HG03565 (cell line): ENCODE measurements around the gene RAB17.

Experiments
- ATAC-seq: cut with Tn5 transposase; IDR thresholded peaks from one replicate; pipeline ENCODE4 v1.9.1; 2021; ENCODE audit warnings: mild to moderate bottlenecking, moderate library complexity; ENCODE audit not compliant: unreplicated experiment

Gene RAB17

GRCh38 chr2:237565974-237566373 lies 24.6 kb downstream of the RAB17 start:
- ATAC-seq = no peak

DNA sequence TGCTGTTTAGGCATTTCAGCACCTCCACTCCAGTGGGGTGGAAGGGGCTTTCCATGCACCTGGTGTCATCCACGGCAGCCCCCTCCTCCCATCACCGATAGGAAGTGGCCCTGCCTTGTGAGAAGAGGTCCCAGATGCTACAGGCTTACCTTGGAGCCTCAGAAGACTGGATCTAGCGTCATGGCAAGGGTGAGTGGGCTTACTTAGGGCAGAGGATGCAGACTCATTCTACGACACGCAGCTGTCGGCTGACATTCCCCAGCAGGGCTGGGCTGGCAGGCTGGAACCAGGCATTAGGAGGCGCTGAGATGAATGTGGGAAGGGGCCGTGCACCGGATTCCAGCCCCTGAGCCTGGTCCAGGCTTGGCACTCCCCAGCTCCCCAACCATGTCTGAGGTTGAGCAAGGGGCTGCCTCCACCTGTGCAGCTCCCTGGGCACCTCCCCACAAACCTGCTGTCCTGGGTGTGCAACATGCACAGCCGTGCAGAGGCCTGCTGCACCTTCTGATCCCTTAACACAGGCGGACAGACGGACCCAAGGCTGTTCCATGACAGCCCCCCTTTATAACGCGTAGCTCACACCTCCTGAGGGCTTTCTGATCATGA lies 25.9 kb downstream of the RAB17 start:
- no peak for ATAC-seq

DNA sequence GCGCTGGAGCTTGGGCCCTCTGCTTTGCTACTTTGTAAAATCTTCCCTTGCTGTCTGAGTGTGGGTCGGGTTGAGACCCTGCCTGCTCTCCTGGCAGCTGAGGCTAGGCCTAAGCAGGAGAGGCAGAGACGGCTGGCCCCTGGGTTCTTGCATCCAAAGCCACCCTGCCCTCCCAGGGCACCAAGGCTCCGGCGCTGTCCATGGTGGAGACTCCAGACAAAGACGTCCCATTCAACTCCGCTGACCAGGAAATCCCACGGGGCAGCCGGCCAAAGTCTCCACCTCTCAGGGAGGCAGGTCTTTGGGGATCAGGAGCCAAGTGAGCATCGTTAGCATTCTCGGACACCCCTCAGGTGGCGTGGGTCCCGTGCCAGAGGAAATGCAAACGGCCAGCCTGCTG lies 26.7 kb downstream of the RAB17 start:
- no peak for ATAC-seq

- no peak for ATAC-seq
These were observed 29.3 kb downstream of the RAB17 start for GRCh38 chr2:237561221-237561620.

GRCh38 chr2:237558961-237559641 lies 31.4 kb downstream of the RAB17 start:
- no peak for ATAC-seq

- ATAC-seq = no peak
These were observed 32.9 kb downstream of the RAB17 start for GRCh38 chr2:237557633-237558015.

DNA sequence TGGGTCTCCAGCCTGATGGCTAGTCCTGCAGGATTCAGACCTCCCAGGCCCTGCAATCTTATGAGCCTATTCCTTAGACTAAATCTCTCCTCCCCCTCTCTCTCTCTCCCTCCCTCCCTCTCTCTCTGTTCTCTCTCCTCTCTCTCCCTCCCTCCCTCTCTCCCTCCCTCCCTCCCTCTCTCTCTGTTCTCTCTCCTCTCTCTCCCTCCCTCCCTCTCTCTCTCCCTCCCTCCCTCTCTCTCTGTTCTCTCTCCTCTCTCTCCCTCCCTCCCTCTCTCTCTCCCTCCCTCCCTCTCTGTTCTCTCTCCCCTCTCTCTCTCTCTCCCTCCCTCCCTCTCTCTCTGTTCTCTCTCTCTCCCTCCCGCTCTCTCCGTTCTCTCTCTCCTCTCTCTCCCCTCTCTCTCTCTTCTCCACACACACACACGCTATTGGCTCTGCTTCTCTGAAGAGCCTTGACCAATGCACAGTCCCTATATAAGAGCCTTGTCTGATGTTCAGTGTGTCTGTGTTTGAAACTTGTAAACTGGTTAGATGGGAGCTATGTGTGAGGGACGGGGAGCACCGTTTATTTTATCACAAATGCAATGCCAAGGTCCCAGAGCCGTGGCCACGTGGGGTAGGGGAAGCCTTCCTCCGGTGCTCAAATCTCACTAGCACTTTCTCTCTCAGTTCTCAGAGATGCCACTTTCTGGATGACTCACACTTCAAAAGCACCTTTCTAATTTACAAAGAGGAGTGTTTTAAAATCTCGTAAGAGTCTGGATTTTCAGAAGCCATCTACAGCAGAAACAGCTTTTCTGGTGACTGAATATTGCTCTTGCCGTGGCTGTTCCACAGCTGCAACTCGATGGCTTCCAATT lies 33.5 kb downstream of the RAB17 start:
- peak; percentile 84 for ATAC-seq

GRCh38 chr2:237555560-237555959 lies 35.0 kb downstream of the RAB17 start:
- no peak for ATAC-seq

GRCh38 chr2:237553948-237554347 lies 36.6 kb downstream of the RAB17 start:
- ATAC-seq = no peak

DNA sequence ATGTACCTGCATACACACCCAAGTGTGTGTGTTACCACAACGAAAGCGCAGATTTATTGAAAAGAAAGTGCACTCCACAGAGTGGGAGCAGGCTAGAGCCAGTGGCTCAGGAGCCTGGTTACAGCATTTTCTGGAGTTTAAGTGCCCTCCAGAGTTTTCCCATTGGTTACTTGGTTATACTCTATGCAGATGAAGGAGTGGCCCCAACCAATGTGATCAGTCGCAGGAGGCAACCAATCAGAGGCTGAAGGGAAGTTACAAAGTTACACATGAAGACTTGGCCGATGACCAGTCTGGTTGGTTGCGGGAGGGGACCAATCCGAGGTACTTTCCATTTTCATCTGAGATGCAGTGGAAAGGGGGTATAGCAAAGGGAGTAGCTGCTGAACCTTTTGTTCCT lies 37.6 kb downstream of the RAB17 start:
- ATAC-seq = no peak

- ATAC-seq = no peak
These were observed 39.4 kb downstream of the RAB17 start for GRCh38 chr2:237551071-237551574.

DNA sequence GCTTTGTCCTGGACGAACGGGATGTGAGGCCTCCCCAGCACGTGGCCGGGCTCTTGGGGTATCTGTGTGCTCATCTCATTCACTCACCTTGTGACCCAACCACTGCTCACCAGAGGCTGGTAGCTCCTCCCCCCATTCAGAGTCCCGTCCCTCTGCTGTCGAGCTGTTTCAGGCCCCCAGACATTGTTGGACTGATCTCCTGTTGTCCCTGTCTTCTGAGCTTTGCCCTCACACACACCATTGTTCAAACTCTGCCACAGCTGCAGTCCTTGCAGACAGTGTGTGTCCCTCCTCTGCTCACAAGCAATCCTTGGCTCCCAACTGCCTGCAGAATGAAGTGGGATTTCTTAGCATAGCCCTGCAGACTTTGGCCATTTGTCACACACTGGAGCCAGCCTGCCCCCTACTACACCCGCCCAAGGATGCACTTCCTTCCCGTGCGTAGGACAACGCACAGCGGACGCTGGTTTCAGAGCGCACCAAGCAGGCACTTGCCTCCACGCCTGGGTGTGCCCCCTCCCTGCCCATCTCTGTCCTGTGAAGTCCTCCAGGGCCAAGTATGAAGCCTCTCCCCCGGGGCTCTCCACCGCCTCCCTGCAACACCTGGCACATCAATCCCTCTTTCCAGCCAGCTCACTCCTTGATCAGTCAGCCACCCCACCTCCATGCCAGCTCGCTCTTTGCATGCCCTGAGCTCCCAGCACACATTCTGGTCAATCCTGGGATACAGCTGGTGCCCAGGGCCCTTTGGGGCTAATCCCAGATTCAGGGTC lies 40.7 kb downstream of the RAB17 start:
- no peak for ATAC-seq

DNA sequence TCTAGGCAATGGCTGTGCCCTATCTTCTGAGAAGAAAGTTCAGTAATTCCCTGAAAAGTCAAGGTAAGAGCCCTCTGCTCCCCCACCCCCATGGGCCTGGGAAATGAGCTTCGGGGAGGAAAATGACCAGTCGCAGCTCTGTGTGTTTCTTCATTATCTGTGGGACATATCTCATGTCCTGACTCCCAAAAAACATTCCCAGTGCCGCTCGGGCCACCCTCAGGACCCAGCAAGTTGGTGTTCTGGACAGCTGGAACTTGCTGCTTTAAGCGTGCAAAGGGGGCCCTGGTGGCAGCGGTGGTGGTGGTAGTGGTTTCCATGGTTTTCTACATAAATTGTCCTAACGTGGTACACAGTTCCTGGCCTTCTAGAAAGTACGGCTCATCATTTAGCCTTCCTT lies 41.3 kb downstream of the RAB17 start:
- ATAC-seq = no peak

DNA sequence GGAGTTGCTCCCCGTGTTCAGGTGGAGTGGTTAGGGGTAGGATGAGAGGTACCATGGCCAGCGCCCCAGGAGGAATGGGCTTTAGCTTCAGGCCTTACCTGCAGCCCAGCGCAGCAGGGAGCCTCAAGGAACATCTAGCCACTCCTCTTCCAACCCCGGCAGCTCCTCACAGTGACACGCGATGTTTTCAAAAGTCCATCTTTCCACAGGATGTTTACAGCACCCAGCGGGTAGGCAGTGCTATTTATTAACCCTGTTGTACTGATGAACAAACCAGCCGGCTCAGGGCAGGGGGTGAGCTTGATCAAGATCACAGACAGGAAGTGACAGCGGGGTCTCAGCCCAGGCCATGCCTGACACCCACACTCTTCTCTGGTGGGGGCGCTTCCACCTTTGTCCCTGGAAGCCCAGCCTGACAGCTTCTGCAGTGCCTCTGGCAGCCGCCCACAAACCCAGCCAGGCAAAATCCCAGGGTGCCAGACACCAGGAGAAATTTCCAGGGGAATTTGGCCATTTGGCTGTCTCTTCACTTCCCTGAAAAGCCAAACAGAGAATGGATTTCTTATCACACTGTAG lies 42.6 kb downstream of the RAB17 start:
- ATAC-seq = no peak

DNA sequence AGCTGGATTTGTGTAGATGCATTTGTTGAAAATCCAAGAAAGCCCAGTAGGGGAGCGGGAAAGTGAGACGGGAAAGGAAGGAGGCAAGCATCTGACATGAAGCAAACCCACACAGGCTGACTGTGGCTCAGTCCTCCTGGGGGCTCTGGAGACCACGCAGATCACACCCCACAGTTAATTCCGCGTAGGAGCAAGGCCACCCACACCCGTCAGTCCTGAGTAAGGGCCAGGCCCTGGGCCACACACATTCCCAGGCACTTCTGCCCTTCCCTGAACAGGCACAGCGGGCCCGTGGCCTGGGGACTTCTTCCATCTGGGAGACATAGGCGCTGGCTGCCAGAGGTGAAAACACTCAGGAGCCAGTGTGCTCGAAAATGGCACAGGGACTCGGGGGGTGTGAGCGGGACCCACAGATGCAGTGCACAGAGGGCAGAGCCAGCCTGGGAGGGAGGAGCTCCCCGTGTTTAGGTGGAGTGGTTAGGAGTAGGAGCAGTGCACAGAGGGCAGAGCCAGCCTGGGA lies 43.6 kb downstream of the RAB17 start:
- ATAC-seq = no peak

DNA sequence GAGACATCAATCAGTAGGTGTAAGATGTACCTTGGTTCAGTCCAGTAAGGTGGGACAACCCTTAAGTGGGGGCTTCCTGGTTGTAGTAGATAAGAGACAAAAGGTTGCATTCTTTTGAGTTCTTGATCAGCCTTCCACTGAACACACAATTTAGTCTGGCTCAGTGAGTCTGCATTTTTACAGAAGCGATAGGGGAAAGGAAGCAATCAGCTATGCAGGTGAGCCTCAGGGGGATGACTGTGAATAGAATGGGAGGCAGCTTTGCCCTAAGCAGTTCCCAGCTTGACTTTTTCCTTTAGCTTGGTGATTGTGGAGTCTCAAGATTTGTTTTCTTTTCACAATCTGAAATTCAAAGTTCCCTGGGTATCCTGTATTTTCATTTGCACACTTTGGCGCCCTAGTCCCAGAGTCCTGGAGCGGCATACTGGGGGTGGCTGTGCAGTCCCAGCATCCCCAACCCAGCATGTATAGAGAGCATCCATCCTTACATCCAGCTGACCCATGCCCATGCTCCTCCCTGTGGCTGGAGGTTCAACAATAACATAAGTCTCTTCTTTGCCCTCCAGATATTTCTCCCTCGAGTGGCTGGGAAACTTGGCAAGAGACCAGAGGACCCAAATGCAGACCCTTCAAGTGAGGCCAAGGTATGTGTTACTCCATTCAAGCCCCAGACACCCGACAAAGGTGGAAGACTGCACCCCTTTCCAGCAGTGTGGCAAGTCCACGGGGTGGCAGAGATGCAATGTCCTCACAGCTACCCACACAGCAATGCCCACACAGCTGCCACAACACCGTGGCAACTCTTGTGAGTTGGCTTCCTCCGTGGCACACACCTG lies 44.3 kb downstream of the RAB17 start:
- no peak for ATAC-seq

DNA sequence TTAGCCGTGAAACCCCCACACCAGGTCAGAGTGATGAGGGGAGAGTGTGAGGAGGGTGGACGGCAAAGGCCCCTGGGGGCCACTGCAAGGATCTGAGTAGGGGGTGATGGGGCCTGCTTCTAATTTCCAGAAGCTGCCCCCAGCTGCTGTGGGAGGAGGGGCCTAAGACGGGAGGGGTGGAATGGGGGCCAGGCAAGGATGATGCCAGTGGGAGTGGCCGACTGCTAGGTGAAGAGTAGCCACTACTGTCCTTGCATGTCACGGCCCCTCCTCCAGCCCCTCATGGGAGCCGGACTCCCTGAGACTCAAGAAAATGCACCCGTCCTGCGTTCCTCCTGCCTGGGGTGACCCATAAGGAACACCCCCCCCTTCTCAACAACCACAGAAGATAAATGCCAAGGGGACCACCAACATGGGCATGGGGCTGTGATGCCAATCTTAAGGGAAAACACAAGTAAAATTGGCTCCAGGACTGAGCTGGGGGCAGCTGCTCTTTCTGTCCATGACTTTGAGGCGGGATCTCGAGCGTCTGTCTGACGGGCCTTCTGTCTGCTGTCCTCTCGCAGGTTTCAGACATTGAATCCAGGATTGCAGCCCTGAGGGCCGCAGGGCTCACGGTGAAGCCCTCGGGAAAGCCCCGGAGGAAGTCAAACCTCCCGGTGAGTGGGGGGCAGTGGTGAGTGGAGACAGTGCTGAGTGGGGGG lies 48.4 kb downstream of the RAB17 start:
- ATAC-seq = no peak

GRCh38 chr2:237541243-237541642 lies 49.3 kb downstream of the RAB17 start:
- no peak for ATAC-seq

DNA sequence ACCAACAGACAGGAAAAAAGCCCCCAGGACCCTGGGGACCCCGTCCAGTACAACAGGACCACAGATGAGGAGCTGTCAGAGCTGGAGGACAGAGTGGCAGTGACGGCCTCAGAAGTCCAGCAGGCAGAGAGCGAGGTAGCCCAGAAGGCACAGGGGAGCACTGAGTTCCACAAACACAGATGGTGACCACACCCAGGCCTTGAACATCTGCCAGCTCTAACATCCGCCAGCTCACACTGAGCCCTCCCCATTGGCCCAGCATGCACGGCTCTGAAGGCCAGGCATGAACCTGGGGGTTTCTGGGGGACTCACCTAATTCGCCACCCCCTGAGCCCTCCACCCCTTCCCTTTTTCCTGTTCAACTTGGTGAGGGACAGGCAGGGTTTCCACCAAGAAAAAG lies 49.7 kb downstream of the RAB17 start:
- no peak for ATAC-seq
